Right lung (tissue), 10 donors: Measurements from ENCODE around the gene ZER1. TPM values are rescaled to one million over a fixed set of nuclear protein-coding genes. Genes with fewer than 3 reads are reported as not detected.
"Not testable (repeated sequence)": the region's sequence is repeated elsewhere in the genome, so short reads cannot be mapped to it uniquely, and the experiment has no call there.

Source experiments
- DNase-seq, 2 donors: peaks; one replicate each; pipeline ENCODE4 v3.0.0-alpha.2; 2013
- long read RNA-seq, 8 donors: transcript quantifications; one replicate each; lab custom pipeline, GENCODE V29; 2026
- polyA plus RNA-seq, 5 donors: library from polyadenylated mRNA; unstranded; fragments of 120-200 nt; gene quantifications; one replicate each; pipeline versions ENCODE4 v1.2.1 to v1.2.3, GENCODE V29; 2013; ENCODE audit warnings: inconsistent platforms in 1 of 5, low replicate concordance in 1 of 5; ENCODE audit not compliant: insufficient read length in 5 of 5, insufficient read depth in 1 of 5

Gene ZER1
- polyA plus RNA-seq = 10 to 100 TPM; 20.4 to 32.3 (median 28.7) TPM
- long read RNA-seq, donor 1, full-length matches to known transcripts = 3 of 3 reads
- long read RNA-seq, donor 1, partial matches to known transcripts = 0 of 3 reads
- long read RNA-seq, donor 1, other reads (novel, unspliced or antisense) = 0 of 3 reads
- long read RNA-seq, donor 2, full-length matches to known transcripts = 2 of 2 reads
- long read RNA-seq, donor 2, partial matches to known transcripts = 0 of 2 reads
- long read RNA-seq, donor 2, other reads (novel, unspliced or antisense) = 0 of 2 reads
- long read RNA-seq, donor 3, full-length matches to known transcripts = 1 of 34 reads
- long read RNA-seq, donor 3, partial matches to known transcripts = 33 of 34 reads
- long read RNA-seq, donor 3, other reads (novel, unspliced or antisense) = 0 of 34 reads
- long read RNA-seq, donor 4 = 0 reads
- long read RNA-seq, donor 5, partial matches to known transcripts = 5 of 7 reads
- long read RNA-seq, donor 5, other reads (novel, unspliced or antisense) = 0 of 7 reads
- long read RNA-seq, donor 6, full-length matches to known transcripts = 9 of 14 reads
- long read RNA-seq, donor 6, partial matches to known transcripts = 5 of 14 reads
- long read RNA-seq, donor 6, other reads (novel, unspliced or antisense) = 0 of 14 reads
- long read RNA-seq, donor 7, full-length matches to known transcripts = 5 of 5 reads
- long read RNA-seq, donor 7, partial matches to known transcripts = 0 of 5 reads
- long read RNA-seq, donor 7, other reads (novel, unspliced or antisense) = 0 of 5 reads
- long read RNA-seq, donor 8, full-length matches to known transcripts = 2 of 2 reads
- long read RNA-seq, donor 8, partial matches to known transcripts = 0 of 2 reads
- long read RNA-seq, donor 8, other reads (novel, unspliced or antisense) = 0 of 2 reads

- peak; percentile 87 to 89 for DNase-seq
Measured at GRCh38 chr9:128771745-128772519, at the start of gene ZER1. Gene ZER1, minus strand, starts transcription at chr9:128771927. Its CDS starts 16,362 bp downstream, at chr9:128755565.

GRCh38 chr9:128820665-128821583, 49.2 kb upstream of the ZER1 start:
- DNase-seq = no peak

- DNase-seq = no peak
Measured at GRCh38 chr9:128819716-128820664, 48.3 kb upstream of the ZER1 start.

GRCh38 chr9:128818839-128819715, 47.4 kb upstream of the ZER1 start:
- peak in 1 of 2 donors; percentile 25 for DNase-seq

GRCh38 chr9:128818099-128818838, 46.5 kb upstream of the ZER1 start, which contains the start of gene ENDOG:
Gene ENDOG, plus strand, starts transcription at chr9:128818500. Its CDS starts 185 bp downstream, at chr9:128818685.
- peak; percentile 97 to 98 for DNase-seq

GRCh38 chr9:128810873-128811272, 39.1 kb upstream of the ZER1 start:
- DNase-seq = no peak

- DNase-seq = no peak
Measured at GRCh38 chr9:128809831-128810230, 38.1 kb upstream of the ZER1 start.

GRCh38 chr9:128809036-128809599, 37.4 kb upstream of the ZER1 start:
- DNase-seq = no peak

- DNase-seq = no peak
Measured at GRCh38 chr9:128808543-128808942, 36.8 kb upstream of the ZER1 start.

GRCh38 chr9:128807827-128808226, 36.1 kb upstream of the ZER1 start:
- no peak for DNase-seq

GRCh38 chr9:128805661-128806060, 33.9 kb upstream of the ZER1 start:
- DNase-seq = no peak

GRCh38 chr9:128802482-128802881, 30.8 kb upstream of the ZER1 start:
- DNase-seq = no peak

- DNase-seq = no peak
Measured at GRCh38 chr9:128800061-128800460, 28.3 kb upstream of the ZER1 start.

GRCh38 chr9:128798896-128799295, 27.2 kb upstream of the ZER1 start:
- no peak for DNase-seq

GRCh38 chr9:128794961-128795360, 23.2 kb upstream of the ZER1 start:
- not testable (repeated sequence) for DNase-seq

GRCh38 chr9:128792978-128793686, 21.4 kb upstream of the ZER1 start:
- no peak for DNase-seq
